Midbrain (tissue), 1 donor: Measurements from ENCODE around the gene MITF.

Source experiments
- DNase-seq: peaks from one replicate; lab custom pipeline; 2025; lab: John Stamatoyannopoulos, UW

MITF gene

DNA sequence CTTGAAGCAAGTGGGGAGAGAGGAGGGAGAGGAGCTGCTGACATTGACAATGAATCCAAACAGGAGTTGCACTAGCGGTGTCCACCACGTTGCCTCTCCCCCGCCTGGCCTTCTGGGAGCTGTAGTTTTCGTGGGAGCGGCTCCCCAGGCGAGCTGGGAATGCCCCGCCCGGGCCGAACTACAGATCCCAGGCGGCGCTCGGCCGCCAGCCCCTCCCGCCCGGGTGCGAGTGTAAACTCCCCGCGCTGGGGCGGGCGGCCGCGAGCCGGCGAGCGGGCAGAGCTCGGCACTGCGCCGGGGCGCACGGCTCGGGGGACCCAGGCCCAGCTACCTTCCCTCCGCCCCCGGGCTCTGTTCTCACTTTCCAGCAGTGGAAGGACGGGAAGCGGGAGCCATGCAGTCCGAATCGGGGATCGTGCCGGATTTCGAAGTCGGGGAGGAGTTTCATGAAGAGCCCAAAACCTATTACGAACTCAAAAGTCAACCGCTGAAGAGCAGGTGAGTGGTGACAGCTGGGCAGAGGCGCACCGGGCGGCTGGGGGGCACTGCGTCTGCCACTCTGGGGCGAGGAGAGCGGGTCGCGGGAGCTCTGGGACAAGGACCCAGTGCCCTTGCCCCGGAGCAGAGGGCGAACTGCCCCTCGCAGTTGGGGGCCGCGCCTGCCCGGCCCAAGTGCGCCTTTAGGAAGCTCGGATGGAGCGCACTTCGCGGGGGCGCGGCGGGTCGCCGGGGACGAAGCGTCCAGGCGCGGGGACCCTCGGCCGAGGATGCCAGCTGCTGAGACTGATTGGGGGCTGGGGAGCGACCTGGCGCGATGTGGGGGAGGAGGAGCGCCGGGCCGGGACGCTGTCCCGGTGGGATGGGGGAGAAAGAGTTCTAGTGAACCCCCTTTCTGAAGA, at the start of gene MITF:
TSS of gene MITF (plus strand) at position 261 of the 899 bp plus-strand sequence. CDS start at position 395, 134 bp downstream.
- DNase-seq: peak; percentile 96

DNA sequence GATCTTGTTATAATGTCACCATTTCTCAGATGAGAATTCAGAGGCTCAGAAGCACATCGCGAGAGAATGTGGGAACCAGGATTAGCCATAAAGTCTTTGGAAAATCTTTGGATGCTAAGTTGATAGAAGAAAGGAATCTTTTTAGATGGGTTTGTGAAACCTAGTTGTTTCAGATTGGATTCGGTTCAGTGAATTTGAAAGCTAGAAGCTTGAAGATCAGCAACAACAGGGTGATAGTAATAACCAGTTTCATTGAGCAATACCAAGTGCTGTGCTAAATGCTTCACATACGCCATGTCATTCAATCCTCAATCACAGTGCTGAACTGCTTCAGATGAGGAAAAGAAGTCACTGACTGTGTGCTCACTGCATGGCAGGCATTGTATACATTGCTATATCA, 47.4 kb upstream of the MITF start:
- no peak for DNase-seq

GRCh38 chr3:69692761-69693160, 46.5 kb upstream of the MITF start:
- no peak for DNase-seq

DNA sequence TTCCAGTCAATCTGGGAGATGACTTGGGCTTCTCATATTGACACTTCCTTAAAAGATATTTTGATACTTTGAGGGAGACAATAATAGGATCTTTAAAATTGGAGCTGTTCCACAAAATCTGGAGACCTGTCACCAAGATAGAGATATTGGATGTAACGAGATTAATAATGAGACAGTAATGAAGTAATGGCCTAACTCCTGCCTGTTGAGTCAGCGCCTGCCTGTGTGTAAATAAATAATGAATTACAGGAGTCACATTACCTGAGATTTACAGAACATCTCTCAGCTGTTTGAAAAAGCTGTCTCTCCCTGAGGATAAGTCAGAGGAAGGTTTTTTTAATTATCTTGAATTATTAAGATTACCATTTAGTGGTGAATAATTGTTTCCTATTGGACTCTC, 43.8 kb upstream of the MITF start:
- no peak for DNase-seq

DNA sequence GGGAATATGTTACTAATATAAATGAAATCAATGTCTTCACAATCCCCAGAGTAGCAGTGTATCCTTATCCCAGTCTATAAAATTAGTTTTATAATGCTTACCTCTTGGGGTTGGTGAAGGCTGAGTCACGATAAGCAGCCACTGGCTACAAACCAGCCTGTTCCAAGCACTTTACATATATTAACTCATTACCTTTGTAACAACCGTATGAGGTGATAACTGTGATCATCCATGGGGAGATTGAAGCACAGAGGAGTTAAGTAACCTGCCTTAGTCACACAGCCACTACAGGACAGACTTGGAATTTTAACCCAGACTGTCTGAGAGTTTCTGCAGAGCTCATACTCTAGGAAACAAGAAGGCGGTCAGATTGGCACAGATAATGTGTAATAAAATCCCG, 43.3 kb upstream of the MITF start:
- DNase-seq: no peak

DNA sequence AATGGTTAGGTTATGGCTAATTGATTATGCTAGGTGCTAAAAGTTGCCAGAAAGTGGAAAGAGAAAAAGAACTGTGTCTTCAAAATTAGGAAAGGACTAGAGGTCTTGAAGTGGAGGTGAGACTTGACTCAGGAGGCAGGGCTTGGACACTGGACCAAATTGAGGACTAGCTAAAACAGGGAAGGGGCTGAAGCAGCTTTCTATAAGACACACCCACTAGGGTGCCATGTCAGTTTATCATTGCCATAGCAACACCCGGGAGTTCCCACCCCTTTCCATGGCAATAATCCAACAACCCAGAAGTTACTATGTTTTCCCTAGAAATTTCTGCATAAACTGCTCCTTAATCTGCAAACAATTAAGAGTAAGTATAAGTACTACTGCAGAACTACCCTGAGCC, 42.9 kb upstream of the MITF start:
- no peak for DNase-seq

DNA sequence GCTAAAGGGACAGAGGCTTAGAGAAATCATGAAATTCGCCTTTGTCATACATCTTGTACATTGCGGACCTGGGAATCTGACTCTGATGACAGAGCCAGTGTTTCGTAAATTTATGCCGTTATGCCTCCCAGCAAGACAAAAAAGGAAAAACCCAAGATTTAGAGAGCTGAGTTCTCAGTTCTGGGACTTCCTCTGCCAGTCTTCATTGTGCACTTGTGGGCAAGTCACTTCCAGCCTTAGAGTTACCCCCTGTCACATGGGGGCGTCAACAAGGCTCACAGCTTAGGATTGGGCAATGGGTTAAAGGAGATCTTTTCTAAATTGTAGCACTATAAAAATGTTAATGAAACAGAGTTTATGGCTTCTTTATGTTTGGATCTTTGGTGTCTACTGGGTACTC, 41.9 kb upstream of the MITF start:
- DNase-seq: no peak

GRCh38 chr3:69698728-69699127, 40.5 kb upstream of the MITF start:
- DNase-seq: no peak

DNA sequence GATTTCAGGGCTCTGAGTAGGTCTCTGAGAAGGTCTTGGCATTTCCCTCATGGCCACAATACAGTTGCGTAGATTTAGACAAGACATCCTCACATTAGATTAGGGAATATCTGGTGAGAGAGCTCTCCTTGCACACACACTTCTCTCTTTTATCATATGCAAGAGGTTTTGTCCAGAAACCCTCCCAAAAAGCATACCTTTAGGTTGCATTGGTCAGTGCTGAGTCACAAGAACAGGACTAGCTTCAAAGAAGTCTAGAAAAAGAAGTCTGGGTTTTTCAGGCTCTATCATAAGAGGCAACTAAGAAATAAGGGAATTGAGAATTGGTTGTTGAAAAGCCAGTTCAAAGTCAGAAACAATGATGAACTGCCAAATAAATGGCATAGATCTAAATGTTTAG, 40.1 kb upstream of the MITF start:
- no peak for DNase-seq

DNA sequence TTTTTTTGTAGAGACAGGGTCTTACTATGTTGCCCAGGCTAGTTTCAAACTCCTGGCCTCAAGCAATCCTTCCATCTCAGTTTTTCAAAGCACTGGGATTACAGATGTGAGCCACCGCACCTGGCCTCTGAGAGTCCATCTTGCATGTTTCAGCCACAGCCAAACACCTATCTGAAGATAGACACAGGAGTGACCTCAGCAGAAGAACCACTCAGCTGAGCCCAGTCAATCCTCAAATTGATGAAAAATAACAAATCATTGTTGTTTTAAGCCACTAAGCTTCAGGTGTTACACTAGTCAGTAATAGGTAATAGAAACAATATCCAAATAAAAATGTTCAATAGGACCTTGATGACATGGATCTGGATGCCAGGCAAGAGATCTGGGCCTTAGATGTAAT, 38.3 kb upstream of the MITF start:
- no peak for DNase-seq

DNA sequence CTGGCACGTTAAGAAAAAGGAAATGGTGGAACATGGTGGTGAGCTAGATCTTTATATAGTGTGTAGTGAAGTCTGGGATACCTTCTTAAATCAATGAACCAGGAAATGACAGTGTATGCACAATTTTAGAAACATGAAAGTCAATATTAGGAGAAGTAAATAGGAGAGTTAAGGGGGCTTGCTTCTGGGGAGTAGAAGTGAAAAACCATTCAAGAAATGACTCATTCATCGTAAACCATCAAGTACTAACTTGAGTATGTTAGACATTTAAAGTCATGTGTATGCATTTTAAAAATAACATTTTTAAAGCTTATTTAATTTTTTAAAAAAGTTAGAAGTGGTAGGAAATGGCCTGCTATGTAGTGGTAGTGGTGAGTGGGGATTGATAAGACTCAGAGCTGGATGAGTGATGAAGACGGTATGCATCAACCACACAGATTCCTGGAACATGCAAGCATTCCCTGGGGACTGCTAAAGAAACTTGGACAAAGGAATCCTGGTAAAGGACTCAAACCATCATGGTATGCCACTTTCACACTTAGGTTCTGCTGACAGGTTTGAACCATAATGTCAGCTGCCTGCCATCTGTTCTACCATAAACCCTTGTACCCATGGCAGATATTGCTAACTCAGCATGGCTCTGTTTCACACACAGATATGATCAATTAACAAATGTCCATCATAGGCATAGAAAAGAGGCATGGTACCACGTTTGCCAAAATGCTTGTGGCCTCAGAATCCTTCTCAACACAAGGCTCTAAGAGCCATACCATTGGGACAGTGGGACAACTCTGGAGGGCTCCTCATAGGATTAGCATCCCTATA, 28.9 kb upstream of the MITF start:
- no peak for DNase-seq

GRCh38 chr3:69712269-69712668, 27.0 kb upstream of the MITF start:
- no peak for DNase-seq

DNA sequence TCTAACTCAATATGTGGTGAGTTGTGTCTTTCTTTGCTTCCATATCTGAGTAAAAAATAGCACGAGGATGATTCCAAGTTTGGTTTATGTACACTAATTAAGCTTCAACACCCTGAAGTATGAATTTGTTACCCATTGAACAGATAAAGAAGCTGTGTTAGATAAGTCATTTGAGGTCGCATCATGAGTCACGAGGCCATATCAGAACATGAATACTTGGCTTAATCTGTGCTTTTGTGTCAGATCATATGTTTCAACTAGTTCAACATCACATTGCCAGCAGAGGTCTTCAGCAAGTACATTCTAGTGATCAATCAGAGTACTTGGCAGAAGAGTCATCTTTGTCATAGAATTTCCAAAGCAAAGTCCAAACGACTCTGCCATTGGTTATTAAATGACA, 26.3 kb upstream of the MITF start:
- no peak for DNase-seq

DNA sequence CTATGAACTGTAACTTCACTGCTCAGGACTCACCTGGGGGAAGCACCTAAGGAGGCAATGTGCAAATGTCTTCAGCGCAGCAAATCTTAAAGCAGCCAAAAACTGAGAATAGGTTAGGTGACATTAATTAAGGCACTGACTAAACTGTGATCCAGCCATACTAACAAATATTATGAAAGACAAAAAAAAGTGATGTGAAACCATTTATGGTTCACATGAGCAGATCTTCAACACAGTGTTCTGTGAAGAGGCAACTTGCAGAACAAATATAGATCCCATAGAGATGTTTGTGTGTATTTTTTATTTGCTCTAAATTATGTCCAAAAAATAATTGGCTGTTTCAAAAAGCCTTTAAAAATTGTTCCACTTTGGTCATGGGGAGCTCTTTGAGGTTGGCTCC, 24.1 kb upstream of the MITF start:
- no peak for DNase-seq

GRCh38 chr3:69716119-69716518, 23.1 kb upstream of the MITF start:
- DNase-seq: no peak

DNA sequence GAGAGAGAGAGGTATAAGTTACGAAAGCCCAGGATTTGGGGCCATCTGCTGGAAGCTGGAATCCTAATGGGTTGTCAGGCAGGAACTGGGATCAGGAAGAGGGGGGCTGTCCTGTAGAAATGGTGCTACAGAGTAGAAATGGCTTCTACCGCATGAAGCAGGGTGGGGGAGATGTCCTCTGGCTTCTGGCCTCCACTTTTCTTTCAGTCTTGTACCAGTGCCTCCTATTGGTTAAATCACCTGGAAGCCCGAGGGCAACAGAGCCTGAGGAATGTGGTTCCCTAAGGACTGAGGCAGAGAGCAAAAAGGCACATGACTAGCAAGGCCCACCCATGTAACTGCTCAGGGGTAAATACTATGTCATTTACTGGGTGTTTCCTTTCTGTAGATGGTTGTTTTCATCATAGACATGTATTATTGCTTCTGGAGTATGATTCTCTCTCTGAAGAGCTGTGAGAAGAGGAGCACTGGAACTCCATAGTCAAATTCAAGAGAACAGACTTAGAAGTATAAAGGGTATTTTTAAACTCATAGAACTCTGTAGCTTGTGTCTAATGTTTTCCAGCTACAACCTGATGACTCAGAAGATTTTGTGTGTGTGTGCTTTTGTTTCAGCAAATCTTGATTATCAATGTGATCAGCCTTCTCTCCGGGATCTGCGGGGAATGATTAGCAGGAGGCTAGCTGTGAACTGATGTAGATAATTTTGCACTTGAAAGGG, 20.2 kb upstream of the MITF start:
- no peak for DNase-seq

- DNase-seq: no peak
These were observed 19.6 kb upstream of the MITF start for GRCh38 chr3:69719587-69720122.

DNA sequence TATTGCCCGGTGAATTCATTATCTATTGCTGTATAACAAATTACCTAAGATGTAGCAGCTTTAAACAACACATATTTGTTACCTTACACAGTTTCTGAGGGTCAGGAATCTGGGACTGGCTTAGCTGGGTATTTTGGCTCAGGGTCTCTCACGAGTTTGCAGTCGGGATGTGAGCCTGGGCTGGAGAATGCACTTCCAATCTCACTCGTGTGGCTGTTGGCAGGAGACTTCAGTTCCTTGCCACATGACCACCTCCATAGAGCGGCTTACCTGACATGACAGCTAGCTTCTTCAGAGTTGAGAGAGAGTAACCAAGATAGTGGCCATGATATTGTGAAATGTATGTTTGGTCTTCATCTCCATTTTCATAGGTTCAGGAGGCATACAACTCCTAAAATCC, 18.4 kb upstream of the MITF start:
- no peak for DNase-seq

- DNase-seq: no peak
These were observed 15.9 kb upstream of the MITF start for GRCh38 chr3:69723389-69723788.

DNA sequence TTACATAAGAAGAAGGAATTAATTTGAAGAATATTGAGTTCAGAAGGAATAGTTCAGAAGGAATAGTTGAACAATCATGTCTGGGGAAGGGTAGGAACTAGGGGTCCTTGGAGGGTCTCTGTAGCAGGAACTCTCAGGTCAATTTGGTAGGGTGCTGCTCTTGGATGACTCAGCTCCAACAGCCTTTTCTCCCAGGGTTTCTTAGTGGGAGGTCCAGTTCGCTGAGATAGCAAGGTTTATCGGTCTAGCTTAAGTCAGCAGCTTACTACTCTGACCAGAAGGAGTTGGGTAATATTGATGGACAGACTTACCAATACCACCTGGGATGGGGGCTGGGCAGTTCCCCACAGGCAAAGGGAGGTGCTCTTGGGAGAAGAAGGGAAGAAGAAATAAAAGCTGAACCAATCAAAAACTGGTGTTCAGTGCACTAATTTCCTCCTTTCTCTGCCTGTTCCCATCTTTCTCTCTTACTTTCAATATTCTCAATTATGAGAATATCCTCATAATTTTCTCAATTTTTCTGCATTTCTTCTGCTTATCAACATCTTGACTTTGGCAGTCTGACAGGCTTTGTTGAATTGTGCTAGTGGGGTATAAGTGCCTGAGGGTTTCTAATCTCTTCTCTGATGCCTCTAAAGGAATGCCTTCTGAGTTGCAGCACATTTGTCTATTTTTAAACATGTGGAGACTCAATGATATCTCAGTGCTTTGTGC, 14.4 kb upstream of the MITF start:
- no peak for DNase-seq

GRCh38 chr3:69725994-69726571, 13.2 kb upstream of the MITF start:
- DNase-seq: no peak
